ENCODE data around the gene ST3GAL6. TPM values are rescaled to one million over a fixed set of nuclear protein-coding genes. Genes with fewer than 3 reads are reported as not detected.

The ST3GAL6 gene
- total and polyA plus RNA-seq, 10 of the 15 experiments (the other 5 are each of a cell fraction or from before 2014, with no cell fraction given): 19.5 to 41.2 (median 37.4) TPM

DNA sequence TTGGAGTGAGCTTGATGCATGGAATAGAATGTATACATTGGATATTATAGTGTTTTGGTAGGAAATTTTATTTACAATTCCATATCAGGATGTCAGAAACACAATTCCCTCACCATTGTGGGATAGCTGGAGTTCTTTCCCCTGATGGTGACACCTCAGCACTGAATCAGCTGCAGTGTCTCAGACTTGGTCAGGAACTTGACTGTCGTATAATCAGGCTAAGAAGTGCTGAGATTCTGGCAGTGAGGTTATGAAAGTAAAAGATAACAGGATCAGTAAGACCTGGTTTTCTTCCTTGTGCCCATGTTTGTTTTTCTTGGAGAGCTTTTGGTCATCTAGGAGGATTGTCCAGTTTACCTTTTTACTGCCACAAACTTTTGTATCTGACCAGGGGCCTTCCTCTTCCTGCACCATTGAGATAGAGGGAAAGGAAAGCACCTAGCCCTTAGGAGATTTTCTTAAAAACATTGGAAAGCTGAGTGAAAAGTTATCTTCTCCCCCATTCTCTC lies 27.3 kb upstream of the ST3GAL6 start:
- RAD21 ChIA-PET (ENCODE audit: unreplicated experiment): interaction anchor here (0.7 to 7.4 kb wide), 12 partner anchors 9 to 177 kb away, joined by 3 to 48 read pairs (median 5); no protein-coding TSS in a partner anchor
- FAIRE-seq (no peak), DNase-seq (ENCODE audit: low read depth, low spot score) (no peak), ATAC-seq (no peak)
- no peak overlapping the region for H3K9ac ChIP-seq (ENCODE audit: control insufficient read depth, insufficient read depth, low read length)
- 22% methylated on average over 1 of the region's 1 CpG for WGBS (ENCODE audit: insufficient coverage, insufficient replicate concordance, low lambda C conversion rate, missing lambda C conversion rate)
- no peak overlapping the region for H2AFZ ChIP-seq (ENCODE audit: control insufficient read depth, low read depth, low read length)
- TF ChIP-seq SMC3 (IDR thresholded peaks at IDR 0.05; ENCODE audit: borderline replicate concordance, low read length) (no peak), JUNB (IDR thresholded peaks at IDR 0.05) (no peak), BCL11A (IDR thresholded peaks at IDR 0.05; ENCODE audit: low read depth, low read length) (no peak), MYC (IDR thresholded peaks at IDR 0.05; ENCODE audit: insufficient read depth, insufficient read length, insufficient replicate concordance, low read length, severe bottlenecking) (no peak), NRF1 (conservative IDR thresholded peaks at IDR 0.05; ENCODE audit: low read depth, low read length) (no peak), GABPA (IDR thresholded peaks at IDR 0.05; ENCODE audit: low read depth) (no peak), MTA2 (IDR thresholded peaks at IDR 0.05; ENCODE audit: low read depth) (no peak), RELA (IDR thresholded peaks at IDR 0.05; ENCODE audit: borderline replicate concordance, partially characterized antibody) (no peak), TARDBP (IDR thresholded peaks at IDR 0.05; ENCODE audit: borderline replicate concordance) (no peak)
- TF ChIP-seq, protein P1, sequence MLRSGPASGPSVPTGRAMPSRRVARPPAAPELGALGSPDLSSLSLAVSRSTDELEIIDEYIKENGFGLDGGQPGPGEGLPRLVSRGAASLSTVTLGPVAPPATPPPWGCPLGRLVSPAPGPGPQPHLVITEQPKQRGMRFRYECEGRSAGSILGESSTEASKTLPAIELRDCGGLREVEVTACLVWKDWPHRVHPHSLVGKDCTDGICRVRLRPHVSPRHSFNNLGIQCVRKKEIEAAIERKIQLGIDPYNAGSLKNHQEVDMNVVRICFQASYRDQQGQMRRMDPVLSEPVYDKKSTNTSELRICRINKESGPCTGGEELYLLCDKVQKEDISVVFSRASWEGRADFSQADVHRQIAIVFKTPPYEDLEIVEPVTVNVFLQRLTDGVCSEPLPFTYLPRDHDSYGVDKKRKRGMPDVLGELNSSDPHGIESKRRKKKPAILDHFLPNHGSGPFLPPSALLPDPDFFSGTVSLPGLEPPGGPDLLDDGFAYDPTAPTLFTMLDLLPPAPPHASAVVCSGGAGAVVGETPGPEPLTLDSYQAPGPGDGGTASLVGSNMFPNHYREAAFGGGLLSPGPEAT (IDR thresholded peaks at IDR 0.05; ENCODE audit: low read depth): no peak
- TF ChIP-seq, protein P2, sequence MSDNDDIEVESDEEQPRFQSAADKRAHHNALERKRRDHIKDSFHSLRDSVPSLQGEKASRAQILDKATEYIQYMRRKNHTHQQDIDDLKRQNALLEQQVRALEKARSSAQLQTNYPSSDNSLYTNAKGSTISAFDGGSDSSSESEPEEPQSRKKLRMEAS (IDR thresholded peaks at IDR 0.05; ENCODE audit: low read depth, low read length): no peak
- TF ChIP-seq, protein P3, sequence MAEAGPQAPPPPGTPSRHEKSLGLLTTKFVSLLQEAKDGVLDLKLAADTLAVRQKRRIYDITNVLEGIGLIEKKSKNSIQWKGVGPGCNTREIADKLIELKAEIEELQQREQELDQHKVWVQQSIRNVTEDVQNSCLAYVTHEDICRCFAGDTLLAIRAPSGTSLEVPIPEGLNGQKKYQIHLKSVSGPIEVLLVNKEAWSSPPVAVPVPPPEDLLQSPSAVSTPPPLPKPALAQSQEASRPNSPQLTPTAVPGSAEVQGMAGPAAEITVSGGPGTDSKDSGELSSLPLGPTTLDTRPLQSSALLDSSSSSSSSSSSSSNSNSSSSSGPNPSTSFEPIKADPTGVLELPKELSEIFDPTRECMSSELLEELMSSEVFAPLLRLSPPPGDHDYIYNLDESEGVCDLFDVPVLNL (IDR thresholded peaks at IDR 0.05; ENCODE audit: low read depth, low read length): no peak
- TF ChIP-seq, protein P4, sequence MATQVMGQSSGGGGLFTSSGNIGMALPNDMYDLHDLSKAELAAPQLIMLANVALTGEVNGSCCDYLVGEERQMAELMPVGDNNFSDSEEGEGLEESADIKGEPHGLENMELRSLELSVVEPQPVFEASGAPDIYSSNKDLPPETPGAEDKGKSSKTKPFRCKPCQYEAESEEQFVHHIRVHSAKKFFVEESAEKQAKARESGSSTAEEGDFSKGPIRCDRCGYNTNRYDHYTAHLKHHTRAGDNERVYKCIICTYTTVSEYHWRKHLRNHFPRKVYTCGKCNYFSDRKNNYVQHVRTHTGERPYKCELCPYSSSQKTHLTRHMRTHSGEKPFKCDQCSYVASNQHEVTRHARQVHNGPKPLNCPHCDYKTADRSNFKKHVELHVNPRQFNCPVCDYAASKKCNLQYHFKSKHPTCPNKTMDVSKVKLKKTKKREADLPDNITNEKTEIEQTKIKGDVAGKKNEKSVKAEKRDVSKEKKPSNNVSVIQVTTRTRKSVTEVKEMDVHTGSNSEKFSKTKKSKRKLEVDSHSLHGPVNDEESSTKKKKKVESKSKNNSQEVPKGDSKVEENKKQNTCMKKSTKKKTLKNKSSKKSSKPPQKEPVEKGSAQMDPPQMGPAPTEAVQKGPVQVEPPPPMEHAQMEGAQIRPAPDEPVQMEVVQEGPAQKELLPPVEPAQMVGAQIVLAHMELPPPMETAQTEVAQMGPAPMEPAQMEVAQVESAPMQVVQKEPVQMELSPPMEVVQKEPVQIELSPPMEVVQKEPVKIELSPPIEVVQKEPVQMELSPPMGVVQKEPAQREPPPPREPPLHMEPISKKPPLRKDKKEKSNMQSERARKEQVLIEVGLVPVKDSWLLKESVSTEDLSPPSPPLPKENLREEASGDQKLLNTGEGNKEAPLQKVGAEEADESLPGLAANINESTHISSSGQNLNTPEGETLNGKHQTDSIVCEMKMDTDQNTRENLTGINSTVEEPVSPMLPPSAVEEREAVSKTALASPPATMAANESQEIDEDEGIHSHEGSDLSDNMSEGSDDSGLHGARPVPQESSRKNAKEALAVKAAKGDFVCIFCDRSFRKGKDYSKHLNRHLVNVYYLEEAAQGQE (IDR thresholded peaks at IDR 0.05; ENCODE audit: low read depth, low read length): no peak
- no peaks in the 10 kb centered on the region for H3K27me3 ChIP-seq (replicated peaks in 1 of 2; ENCODE audit: control insufficient read depth in 2 of 2, insufficient read depth in 2 of 2, low read length in 1 of 2)
- peaks cover 41% of the 10 kb centered on the region for H3K79me2 ChIP-seq (ENCODE audit: control insufficient read depth, insufficient read depth, low read length)
- POLR2A ChIA-PET: interaction anchor here (0.9 to 5.3 kb wide), 12 partner anchors 9 to 207 kb away, joined by 3 to 43 read pairs (median 4); partner anchors contain the start of gene CPOX
- H3K4me3 ChIP-seq: peak overlapping the region; percentile 41; the same call in 1 of the 2 replicates
- SMC1A ChIA-PET (ENCODE audit: uncharacterized antibody, unreplicated experiment): interaction anchor here (0.7 to 4.8 kb wide), 20 partner anchors 8 to 186 kb away, joined by 3 to 51 read pairs (median 7); partner anchors contain the start of gene ST3GAL6
- no TSS peak for BruUV-seq (replicated peaks)
- intact Hi-C loops (cut with micrococcal nuclease; ENCODE audit: unreplicated experiment): no loop called here
- CTCF ChIA-PET: interaction anchor here (0.8 to 1.6 kb wide), 4 partner anchors 10 to 91 kb away, joined by 3 to 6 read pairs (median 4); no protein-coding TSS in a partner anchor
- H4K20me1 ChIP-seq (ENCODE audit: control insufficient read depth, insufficient read depth): no peaks in the 10 kb centered on the region
- H3K4me1 ChIP-seq (ENCODE audit: control insufficient read depth, insufficient read depth, low read length): no peaks in the 10 kb centered on the region
- 0 out of 2 replicates have a peak overlapping the region, but pooled peaks have one; percentile 2 for H3K4me2 ChIP-seq (ENCODE audit: control insufficient read depth, insufficient read depth)
- H3K36me3 ChIP-seq (ENCODE audit: control insufficient read depth in 2 of 2, insufficient read depth in 2 of 2, low read length in 1 of 2): no peaks in the 10 kb centered on the region
- in situ Hi-C loops (cut with MboI): no loop called here
- no peaks in the 10 kb centered on the region for H3K9me3 ChIP-seq (replicated peaks; ENCODE audit: control insufficient read depth, insufficient read depth, low read length)
- no peak overlapping the region for H3K27ac ChIP-seq (ENCODE audit: control insufficient read depth, insufficient read depth)
